PFSK-1 (cell line): ENCODE measurements around the gene C9orf43.

Source experiments
- FOXP2 ChIP-seq: optimal IDR thresholded peaks from 2 replicates; pipeline ENCODE3; 2011; ENCODE audit warnings: borderline replicate concordance, control low read depth, inconsistent platforms; ENCODE audit not compliant: insufficient read depth; ENCODE audit errors: extremely low read length, extremely low read depth
- POLR2AphosphoS5 ChIP-seq: IDR thresholded peaks from 2 replicates; pipeline ENCODE4 v1.6.1; 2012; ENCODE audit warnings: low read depth, mild to moderate bottlenecking, control low read depth, low read length, moderate library complexity
- REST ChIP-seq, 2 experiments: IDR thresholded peaks; 2 replicates each; pipeline versions ENCODE4 v1.6.1 to v1.8.0; 2011 to 2012; ENCODE audit warnings: low read depth in 2 of 2, low read length in 2 of 2, control low read depth in 1 of 2, inconsistent platforms in 1 of 2, mild to moderate bottlenecking in 1 of 2, moderate library complexity in 1 of 2; ENCODE audit not compliant: insufficient read depth in 1 of 2
- SIN3A ChIP-seq: IDR thresholded peaks from 2 replicates; pipeline ENCODE4 v1.6.1; 2012; ENCODE audit warnings: mild to moderate bottlenecking, low read length, moderate library complexity, borderline replicate concordance; ENCODE audit not compliant: insufficient read depth
- TAF1 ChIP-seq: IDR thresholded peaks from 2 replicates; pipeline ENCODE4 v1.6.1; 2012; ENCODE audit warnings: low read length, control low read depth, borderline replicate concordance; ENCODE audit not compliant: insufficient read depth

Gene C9orf43

GRCh38 chr9:113436728-113437515 is 26.4 kb downstream of the C9orf43 start:
- TF ChIP-seq FOXP2, result no peak
- TF ChIP-seq TAF1, result no peak
- TF ChIP-seq SIN3A, result no peak
- no peak for TF ChIP-seq REST (IDR thresholded peaks at IDR 0.05; ENCODE audit: insufficient read depth in 1 of 2, low read depth in 2 of 2, low read length in 2 of 2)
- TF ChIP-seq POLR2AphosphoS5, result no peak

- TF ChIP-seq SIN3A, result no peak
- TF ChIP-seq FOXP2, result no peak
- no peak for TF ChIP-seq POLR2AphosphoS5
- TF ChIP-seq REST (IDR thresholded peaks at IDR 0.05; ENCODE audit: insufficient read depth in 1 of 2, low read depth in 2 of 2, low read length in 2 of 2), result no peak
- no peak for TF ChIP-seq TAF1
These were observed 34.2 kb downstream of the C9orf43 start for GRCh38 chr9:113444736-113445135.

GRCh38 chr9:113446323-113446740 is 35.8 kb downstream of the C9orf43 start:
- TF ChIP-seq FOXP2, result no peak
- no peak for TF ChIP-seq REST (IDR thresholded peaks at IDR 0.05; ENCODE audit: insufficient read depth in 1 of 2, low read depth in 2 of 2, low read length in 2 of 2)
- no peak for TF ChIP-seq POLR2AphosphoS5
- TF ChIP-seq SIN3A, result no peak
- no peak for TF ChIP-seq TAF1

- TF ChIP-seq SIN3A (no peak), POLR2AphosphoS5 (no peak), REST (IDR thresholded peaks at IDR 0.05; ENCODE audit: insufficient read depth in 1 of 2, low read depth in 2 of 2, low read length in 2 of 2) (no peak), TAF1 (no peak)
These were observed 38.8 kb downstream of the C9orf43 start for GRCh38 chr9:113449376-113449775.
